ENCODE results near the gene KRT23. TPM values are rescaled to one million over a fixed set of nuclear protein-coding genes. Genes with fewer than 3 reads are reported as not detected.

KRT23 gene
- total and polyA plus RNA-seq, 9 of the 15 experiments (the other 6 are each of a cell fraction or from before 2014, with no cell fraction given): not detected

DNA sequence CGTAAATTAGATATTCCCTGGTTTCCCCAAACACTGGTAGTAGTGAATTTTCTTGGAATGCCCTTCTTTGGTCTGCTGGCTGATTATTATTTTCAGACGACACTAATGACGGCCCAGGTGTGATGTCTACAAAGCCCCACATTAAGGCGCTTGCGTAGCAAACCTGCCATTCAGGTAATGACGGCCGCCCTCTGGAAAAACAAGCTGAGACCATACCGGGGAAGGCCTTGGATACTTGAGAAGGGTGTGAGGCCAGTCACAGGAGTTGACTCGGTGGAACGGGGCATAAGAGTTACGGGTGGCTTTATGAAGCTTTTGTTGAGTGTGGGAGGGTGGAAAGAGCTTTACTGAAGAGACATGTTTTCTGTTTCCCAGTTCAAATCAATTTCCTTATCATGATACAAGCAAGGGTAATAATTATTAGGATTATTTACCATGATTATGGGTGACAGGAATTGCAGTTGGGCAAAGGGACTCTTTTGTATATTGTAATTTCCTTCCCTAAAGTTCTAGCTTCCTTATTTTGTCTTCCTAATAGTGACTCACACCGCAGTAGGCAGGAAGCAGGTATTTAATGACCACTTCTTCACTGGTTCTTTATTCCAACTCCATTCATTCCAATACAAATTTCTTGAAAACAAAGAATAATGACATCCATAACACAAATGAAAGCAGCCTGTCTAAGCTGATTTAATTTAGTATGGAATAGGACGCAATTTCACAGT is 24.8 kb downstream of the KRT23 start:
- H3K27ac ChIP-seq (ENCODE audit: extremely low read depth, low read depth, low read length): no peak overlapping the region
- ATAC-seq (no peak), DNase-seq (ENCODE audit: extremely low read depth in 1 of 4, low spot score in 3 of 4) (no peak), FAIRE-seq (no peak)
- H3K27me3 ChIP-seq (ENCODE audit: control insufficient read depth in 2 of 2, insufficient read depth in 2 of 2, low read length in 2 of 2): peaks cover 18 to 24% of the 10 kb centered on the region in 2 experiments
- POLR2A ChIA-PET: interaction anchor here (0.8 to 1.6 kb wide), 3 partner anchors 9 to 87 kb away, joined by 3 to 4 read pairs (median 4); no protein-coding TSS in a partner anchor
- in situ Hi-C loops (cut with MboI) (no loop called here), intact Hi-C loops (cut with micrococcal nuclease) (no loop called here)
- no peaks in the 10 kb centered on the region for H3K36me3 ChIP-seq (ENCODE audit: control insufficient read depth, insufficient read depth, low read length)
- no TSS peak for BruUV-seq (replicated peaks)
- H3K9ac ChIP-seq (ENCODE audit: insufficient read depth in 1 of 2, low read depth in 2 of 2, low read length in 2 of 2): no peak overlapping the region
- no peaks in the 10 kb centered on the region for H3K9me1 ChIP-seq (ENCODE audit: control insufficient read depth, insufficient read depth, low read length)
- H4K20me1 ChIP-seq (replicated peaks; ENCODE audit: control insufficient read depth, insufficient read depth, low read length): no peaks in the 10 kb centered on the region
- CTCF ChIA-PET (ENCODE audit: low intra/inter-chr PET ratio): no interaction called here
- no peak overlapping the region for H2AFZ ChIP-seq (ENCODE audit: low read depth, low read length)
- no peak overlapping the region for H3K4me3 ChIP-seq
- no peak for TF ChIP-seq HMG20B (CRISPR knock-in tag; IDR thresholded peaks at IDR 0.05)
- no peaks in the 10 kb centered on the region for H3K79me2 ChIP-seq (ENCODE audit: control insufficient read depth, insufficient read depth, low read length)
- 3% methylated on average over 13 of the region's 13 CpGs for WGBS (ENCODE audit: insufficient coverage, low coverage, missing lambda C conversion rate)
- H3K4me1 ChIP-seq (replicated peaks in 1 of 2; ENCODE audit: control insufficient read depth in 2 of 2, insufficient read depth in 2 of 2, low read length in 2 of 2): no peaks in the 10 kb centered on the region
- H3K9me3 ChIP-seq (replicated peaks; ENCODE audit: control insufficient read depth, insufficient read depth, low read depth, low read length): no peaks in the 10 kb centered on the region
- no peak overlapping the region for H3K4me2 ChIP-seq (ENCODE audit: insufficient read depth, low read length)

DNA sequence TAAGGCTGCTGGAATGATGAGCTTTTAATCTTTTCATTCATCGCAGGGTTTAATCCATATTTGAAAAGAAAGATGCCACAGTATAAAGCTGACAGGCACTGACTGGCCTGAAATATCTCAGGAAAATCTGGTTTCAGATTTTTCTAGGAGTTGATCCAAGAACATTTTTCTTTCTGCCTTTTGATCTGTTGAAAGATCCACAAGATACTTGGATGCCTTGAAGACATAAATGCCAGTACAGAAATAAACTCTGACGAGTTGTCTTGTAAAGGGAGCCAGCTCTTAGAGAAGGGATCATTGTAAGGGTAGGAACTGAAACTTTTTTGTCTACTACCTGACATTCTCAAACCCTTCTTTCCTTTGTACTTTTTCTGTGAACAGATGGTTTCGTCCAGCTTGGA is 27.0 kb downstream of the KRT23 start:
- no TSS peak for BruUV-seq (replicated peaks)
- no peak for ATAC-seq
- POLR2A ChIA-PET: interaction anchor here (0.6 kb wide), 1 partner anchor 22 kb away, joined by 3 read pairs; no protein-coding TSS in a partner anchor
- in situ Hi-C loops (cut with MboI) (no loop called here), intact Hi-C loops (cut with micrococcal nuclease) (no loop called here)
- no peak for DNase-seq (ENCODE audit: extremely low read depth in 1 of 4, low spot score in 3 of 4)
- Histone ChIP-seq H4K20me1 (replicated peaks; ENCODE audit: control insufficient read depth, insufficient read depth, low read length) (no peaks in the 10 kb centered on the region), H3K36me3 (ENCODE audit: control insufficient read depth, insufficient read depth, low read length) (no peaks in the 10 kb centered on the region), H3K27ac (ENCODE audit: extremely low read depth, low read depth, low read length) (no peak overlapping the region), H3K4me2 (ENCODE audit: insufficient read depth, low read length) (no peak overlapping the region), H3K4me3 (no peak overlapping the region), H3K9me3 (replicated peaks; ENCODE audit: control insufficient read depth, insufficient read depth, low read depth, low read length) (no peaks in the 10 kb centered on the region), H3K27me3 (ENCODE audit: control insufficient read depth in 2 of 2, insufficient read depth in 2 of 2, low read length in 2 of 2) (peaks cover 23 to 30% of the 10 kb centered on the region in 2 experiments), H3K9ac (ENCODE audit: insufficient read depth in 1 of 2, low read depth in 2 of 2, low read length in 2 of 2) (no peak overlapping the region), H3K79me2 (ENCODE audit: control insufficient read depth, insufficient read depth, low read length) (no peaks in the 10 kb centered on the region), H3K9me1 (ENCODE audit: control insufficient read depth, insufficient read depth, low read length) (no peaks in the 10 kb centered on the region), H2AFZ (ENCODE audit: low read depth, low read length) (no peak overlapping the region), H3K4me1 (replicated peaks in 1 of 2; ENCODE audit: control insufficient read depth in 2 of 2, insufficient read depth in 2 of 2, low read length in 2 of 2) (no peaks in the 10 kb centered on the region)
- WGBS (ENCODE audit: insufficient coverage, low coverage, missing lambda C conversion rate): 0% methylated on average over 3 of the region's 3 CpGs
- FAIRE-seq: no peak
- CTCF ChIA-PET (ENCODE audit: low intra/inter-chr PET ratio): interaction anchor here (0.9 to 3.8 kb wide), 5 partner anchors 374 to 752 kb away, joined by 3 to 36 read pairs (median 22); no protein-coding TSS in a partner anchor
- TF ChIP-seq L3MBTL2 (IDR thresholded peaks at IDR 0.05): no peak
- TF ChIP-seq, protein P1, sequence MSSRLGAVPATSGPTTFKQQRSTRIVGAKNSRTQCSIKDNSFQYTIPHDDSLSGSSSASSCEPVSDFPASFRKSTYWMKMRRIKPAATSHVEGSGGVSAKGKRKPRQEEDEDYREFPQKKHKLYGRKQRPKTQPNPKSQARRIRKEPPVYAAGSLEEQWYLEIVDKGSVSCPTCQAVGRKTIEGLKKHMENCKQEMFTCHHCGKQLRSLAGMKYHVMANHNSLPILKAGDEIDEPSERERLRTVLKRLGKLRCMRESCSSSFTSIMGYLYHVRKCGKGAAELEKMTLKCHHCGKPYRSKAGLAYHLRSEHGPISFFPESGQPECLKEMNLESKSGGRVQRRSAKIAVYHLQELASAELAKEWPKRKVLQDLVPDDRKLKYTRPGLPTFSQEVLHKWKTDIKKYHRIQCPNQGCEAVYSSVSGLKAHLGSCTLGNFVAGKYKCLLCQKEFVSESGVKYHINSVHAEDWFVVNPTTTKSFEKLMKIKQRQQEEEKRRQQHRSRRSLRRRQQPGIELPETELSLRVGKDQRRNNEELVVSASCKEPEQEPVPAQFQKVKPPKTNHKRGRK (tag; IDR thresholded peaks at IDR 0.05): no peak
- TF ChIP-seq HMG20A (CRISPR knock-in tag; conservative IDR thresholded peaks at IDR 0.05): no peak
- no peak for TF ChIP-seq ZFP36 (IDR thresholded peaks at IDR 0.05; ENCODE audit: low read depth, low read length, partially characterized antibody)
- no peak for TF ChIP-seq PTBP1 (IDR thresholded peaks at IDR 0.05; ENCODE audit: low read depth, low read length)
- TF ChIP-seq KLF16 (IDR thresholded peaks at IDR 0.05): no peak
- TF ChIP-seq DPF2 (IDR thresholded peaks at IDR 0.05): no peak
- TF ChIP-seq HSF4 (CRISPR knock-in tag; IDR thresholded peaks at IDR 0.05; ENCODE audit: borderline replicate concordance): no peak
- no peak for TF ChIP-seq ZKSCAN8 (CRISPR knock-in tag; IDR thresholded peaks at IDR 0.05)
- no peak for TF ChIP-seq ZNF717 (CRISPR knock-in tag; IDR thresholded peaks at IDR 0.05)
- TF ChIP-seq DDX20 (tag; IDR thresholded peaks at IDR 0.05; ENCODE audit: low read depth): no peak

Measured in K562 (cell line).